GM19238 (cell line): ENCODE results near the gene OMP.

Experiments
- DNase-seq: peaks from one replicate; pipeline ENCODE4 v3.0.0; 2011; ENCODE audit warnings: low spot score; ENCODE audit not compliant: insufficient read length

The OMP gene

GRCh38 chr11:77121876-77122575 is 19.4 kb downstream of the OMP start:
- no peak for DNase-seq

- DNase-seq: no peak
Measured at GRCh38 chr11:77122576-77123212, 20.1 kb downstream of the OMP start.

- DNase-seq: no peak
Measured at GRCh38 chr11:77123591-77123990, 21.0 kb downstream of the OMP start.

- DNase-seq: no peak
Measured at GRCh38 chr11:77124041-77124440, 21.4 kb downstream of the OMP start.

- no peak for DNase-seq
Measured at GRCh38 chr11:77124488-77124887, 21.8 kb downstream of the OMP start.

- DNase-seq: no peak
Measured at GRCh38 chr11:77125191-77125590, 22.6 kb downstream of the OMP start.

GRCh38 chr11:77125695-77126094 is 23.1 kb downstream of the OMP start:
- no peak for DNase-seq

- no peak for DNase-seq
Measured at GRCh38 chr11:77126156-77126775, 23.6 kb downstream of the OMP start.

GRCh38 chr11:77126861-77127234 is 24.2 kb downstream of the OMP start:
- DNase-seq: no peak

GRCh38 chr11:77127235-77127911 is 24.7 kb downstream of the OMP start:
- peak; percentile 60 for DNase-seq

GRCh38 chr11:77127920-77128691 is 25.5 kb downstream of the OMP start, which contains the start of gene MYO7A:
Gene MYO7A (plus strand): TSS chr11:77128246. CDS start chr11:77130635, 2,389 bp downstream.
- no peak for DNase-seq

GRCh38 chr11:77129069-77129841 is 26.6 kb downstream of the OMP start:
- DNase-seq: no peak

GRCh38 chr11:77129842-77130756 is 27.5 kb downstream of the OMP start:
- no peak for DNase-seq

GRCh38 chr11:77130763-77131513 is 28.3 kb downstream of the OMP start:
- DNase-seq: no peak

- no peak for DNase-seq
Measured at GRCh38 chr11:77131560-77131959, 28.9 kb downstream of the OMP start.

- DNase-seq: no peak
Measured at GRCh38 chr11:77135069-77135468, 32.4 kb downstream of the OMP start.

GRCh38 chr11:77136074-77136473 is 33.4 kb downstream of the OMP start:
- no peak for DNase-seq

- DNase-seq: no peak
Measured at GRCh38 chr11:77136784-77137420, 34.3 kb downstream of the OMP start.
